HG02970 (cell line): ENCODE results near the gene PAQR8.

ENCODE experiments used
- ATAC-seq: cut with Tn5 transposase; IDR thresholded peaks from one replicate; pipeline ENCODE4 v1.9.1; 2021; ENCODE audit warnings: mild to moderate bottlenecking, moderate library complexity, moderate number of reproducible peaks; ENCODE audit not compliant: unreplicated experiment, low FRiP score

The PAQR8 gene

GRCh38 chr6:52457096-52457495 is 95.1 kb downstream of the PAQR8 start:
- ATAC-seq, result no peak
